ACHN (cell line): Measurements from ENCODE around the gene PRKG2.

Source experiments
- DNase-seq: peaks from one replicate; pipeline ENCODE4 v3.0.0-alpha.2; 2015
- in situ Hi-C: cut with HindIII; loops from 2 replicates; pipeline ENCODE4 v1.10.0; 2017; ENCODE audit warnings: low sequenced_read_pairs, low pct_ligation_motif_present, low pct_unique_long_range_greater_than_20kb

The PRKG2 gene

GRCh38 chr4:81220271-81220670 is 5.2 kb upstream of the PRKG2 start:
- DNase-seq = no peak
- in situ Hi-C loops = no loop called here

DNA sequence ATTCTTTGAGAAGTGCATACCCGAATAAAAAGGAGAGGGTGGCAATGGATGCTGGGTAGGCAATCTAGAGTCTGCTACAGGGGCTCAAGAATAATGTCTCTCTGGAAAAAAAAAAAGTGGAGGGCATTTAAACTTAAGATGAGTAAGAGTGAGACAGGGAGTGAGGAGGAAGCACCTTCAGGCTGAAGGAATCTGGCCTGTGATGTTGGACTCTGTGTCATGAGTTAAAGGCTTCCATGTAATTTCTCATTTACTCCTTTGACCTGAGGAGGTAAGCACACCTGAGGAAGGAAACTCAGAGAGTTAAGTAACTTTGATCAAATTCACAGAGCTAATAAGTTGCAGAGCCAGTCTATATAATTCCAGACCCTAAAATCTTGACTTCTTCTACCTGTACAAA is 3.2 kb upstream of the PRKG2 start:
- in situ Hi-C loops = no loop called here
- DNase-seq = no peak

DNA sequence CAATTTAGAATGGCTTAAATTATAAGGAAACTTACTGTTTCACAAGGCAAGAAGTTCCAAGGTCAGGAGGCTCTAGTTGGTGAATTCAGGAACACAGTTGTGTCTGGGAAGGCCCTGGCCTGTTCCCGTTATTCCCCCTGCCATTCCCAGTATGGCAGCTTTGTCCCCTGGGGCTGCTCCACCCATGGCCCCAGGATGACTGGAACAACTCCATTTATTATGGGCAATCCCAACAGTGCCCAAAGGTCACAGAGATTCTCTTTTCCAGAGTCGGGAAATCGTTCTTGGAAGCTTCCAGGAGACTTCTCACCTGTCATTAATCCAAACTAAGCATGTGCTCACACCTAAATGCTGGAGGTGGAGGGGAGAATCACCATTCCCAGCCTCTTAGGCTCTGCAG is 2.8 kb upstream of the PRKG2 start:
- DNase-seq = no peak
- in situ Hi-C loops = no loop called here

- in situ Hi-C loops = no loop called here
- DNase-seq = no peak
These were observed 909 bp upstream of the PRKG2 start for GRCh38 chr4:81215931-81216330.

GRCh38 chr4:81214144-81214880 is 710 bp downstream of the PRKG2 start:
- in situ Hi-C loops = no loop called here
- no peak for DNase-seq

- no peak for DNase-seq
- in situ Hi-C loops = no loop called here
These were observed 1.4 kb downstream of the PRKG2 start for GRCh38 chr4:81213671-81214070.

DNA sequence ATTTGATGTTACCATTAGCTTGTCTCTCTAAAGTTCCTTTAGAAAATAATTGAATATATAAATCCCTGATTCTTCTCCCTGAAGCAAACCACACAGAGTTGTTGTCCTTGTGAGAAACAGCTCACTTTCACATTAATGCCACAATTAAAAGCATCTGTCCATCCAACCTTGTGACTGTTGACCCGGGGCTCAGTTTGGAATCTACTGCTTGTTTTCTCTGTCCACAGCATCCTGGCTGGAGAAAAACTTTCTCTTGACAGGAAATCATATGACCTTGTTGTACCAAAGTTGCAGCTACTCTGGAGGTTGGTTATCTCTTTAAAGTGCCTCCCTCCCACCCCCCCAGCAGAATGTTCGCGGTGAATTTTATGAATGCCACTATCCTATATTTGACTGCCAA is 3.1 kb downstream of the PRKG2 start:
- in situ Hi-C loops = no loop called here
- DNase-seq = no peak

- DNase-seq = no peak
These were observed 7.2 kb downstream of the PRKG2 start for GRCh38 chr4:81207828-81208227.

GRCh38 chr4:81205302-81205701 is 9.7 kb downstream of the PRKG2 start:
- DNase-seq = no peak
- in situ Hi-C loops = no loop called here

More at GRCh38 chr4:81207828-81208227, 7.2 kb downstream of the PRKG2 start:
- in situ Hi-C loops = no loop called here

DNA sequence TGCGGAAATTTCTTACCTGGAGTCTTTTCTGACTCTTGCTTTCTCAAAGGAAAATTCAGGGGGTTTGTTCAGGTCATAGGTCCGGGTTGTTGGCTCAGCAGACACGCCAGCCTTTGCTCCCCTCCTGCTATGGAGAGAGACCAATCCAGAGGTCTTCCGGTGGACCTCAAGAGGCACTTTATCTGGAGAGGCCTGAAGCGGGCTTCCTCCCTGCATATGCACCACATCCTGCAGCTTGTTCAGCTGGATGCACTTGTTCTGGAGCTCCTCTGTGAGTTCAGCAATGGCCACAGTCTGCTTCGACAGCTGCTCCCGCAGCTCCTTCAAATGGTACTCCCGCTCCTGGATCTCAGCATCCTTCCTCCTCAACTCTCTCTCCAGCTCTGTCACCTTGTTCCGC is 10.5 kb downstream of the PRKG2 start:
- no peak for DNase-seq
- in situ Hi-C loops = no loop called here

- in situ Hi-C loops = no loop called here
- DNase-seq = no peak
These were observed 15.2 kb downstream of the PRKG2 start for GRCh38 chr4:81199831-81200230.

DNA sequence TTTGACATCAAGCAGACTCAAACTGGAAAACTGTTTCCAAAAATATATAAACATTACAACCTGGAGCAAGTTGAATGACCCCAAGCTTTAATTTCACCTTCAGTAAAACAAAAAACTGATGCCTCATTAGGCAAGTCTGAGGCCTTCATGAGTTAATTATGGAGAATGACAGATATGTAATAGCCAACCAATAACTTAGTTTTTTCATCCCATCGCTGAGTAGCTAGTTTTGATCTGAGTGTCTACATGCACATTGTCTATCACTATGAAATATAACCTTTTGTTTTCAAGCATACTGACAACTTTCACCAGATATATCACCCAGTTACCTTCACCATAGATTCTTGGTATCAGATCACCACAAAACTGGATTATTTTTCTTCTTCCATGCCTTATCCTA is 16.4 kb downstream of the PRKG2 start:
- DNase-seq = no peak
- in situ Hi-C loops = no loop called here

DNA sequence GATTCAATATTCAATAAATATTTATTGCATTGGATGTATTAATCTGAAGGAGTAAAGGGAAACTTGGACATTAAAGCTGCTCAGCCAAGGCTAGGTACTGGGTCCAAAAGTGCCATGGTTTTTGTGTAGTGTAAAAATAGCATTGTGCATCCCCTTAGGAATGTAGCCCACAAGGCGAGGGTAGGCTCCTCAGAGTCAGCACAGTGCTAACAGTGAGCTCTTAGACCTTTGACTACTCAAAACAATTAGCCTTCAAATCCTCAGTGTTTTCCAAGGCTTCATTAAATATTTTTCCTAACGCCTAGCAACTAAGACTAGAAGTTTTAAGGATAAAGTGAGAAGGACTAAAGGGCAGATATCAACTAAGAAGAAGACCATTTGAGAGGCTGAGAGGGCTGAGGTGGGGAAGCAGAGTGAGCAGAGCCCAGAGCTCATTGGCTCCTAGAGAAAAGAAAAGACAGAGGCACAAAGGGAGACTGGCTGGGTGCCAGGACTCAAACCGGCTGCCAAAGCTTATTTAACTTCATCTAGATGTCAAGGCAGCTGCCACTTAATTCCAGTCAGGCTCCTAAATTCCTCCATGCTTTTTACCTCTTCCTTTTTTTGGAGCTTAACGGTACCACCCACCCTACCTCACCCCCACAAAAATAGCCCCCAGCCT is 17.0 kb downstream of the PRKG2 start:
- in situ Hi-C loops = no loop called here

DNA sequence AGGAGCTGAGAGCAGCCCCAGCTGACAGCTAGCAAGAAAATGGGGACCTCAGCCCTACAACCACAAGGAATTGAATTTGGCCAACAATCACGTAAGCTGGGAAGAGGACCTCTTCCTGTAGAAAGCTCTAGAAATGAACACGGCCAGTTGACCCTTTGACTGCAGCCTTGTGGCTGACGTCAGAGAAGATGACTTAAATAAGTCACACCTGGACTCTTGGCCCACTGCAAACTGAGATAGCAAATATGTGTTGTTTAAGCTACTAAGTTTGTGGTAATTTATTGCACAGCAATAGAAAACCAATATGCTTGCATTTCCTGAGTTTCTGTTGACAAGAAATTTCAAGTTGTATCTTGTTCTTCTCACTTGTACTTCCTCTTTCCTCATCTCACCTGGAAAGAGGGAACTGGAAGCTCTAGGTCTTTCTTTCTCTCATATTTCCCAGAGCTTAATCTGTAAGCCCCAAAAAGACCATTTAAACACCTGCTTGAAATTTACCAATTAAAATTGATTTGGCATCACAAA is 18.8 kb downstream of the PRKG2 start:
- DNase-seq = no peak
- in situ Hi-C loops = no loop called here

More for the DNA sequence above, 17.0 kb downstream of the PRKG2 start:
- no peak for DNase-seq

GRCh38 chr4:81195475-81195874 is 19.5 kb downstream of the PRKG2 start:
- DNase-seq = no peak
- in situ Hi-C loops = no loop called here

GRCh38 chr4:81194286-81194685 is 20.7 kb downstream of the PRKG2 start:
- DNase-seq = no peak
- in situ Hi-C loops = no loop called here

- in situ Hi-C loops = no loop called here
- no peak for DNase-seq
These were observed 34.1 kb downstream of the PRKG2 start for GRCh38 chr4:81180916-81181315.

DNA sequence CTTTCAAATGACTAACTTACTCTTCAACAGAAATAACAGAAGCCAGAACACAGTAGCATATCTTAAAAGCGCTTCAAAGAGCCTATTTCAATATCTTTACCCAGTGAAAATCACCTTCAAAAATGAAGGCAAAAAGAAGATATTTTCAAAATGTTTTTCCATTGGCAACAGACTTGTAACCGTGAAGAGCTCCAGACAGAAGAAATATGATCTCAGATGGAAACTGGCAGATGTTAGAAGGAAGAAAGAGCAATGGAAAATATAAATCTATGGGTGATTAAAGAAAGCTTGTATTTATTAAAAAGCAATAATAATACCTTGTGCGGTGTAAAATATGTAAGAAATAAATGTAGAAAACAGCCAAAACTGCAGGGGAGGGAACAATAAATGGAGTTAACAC is 35.7 kb downstream of the PRKG2 start:
- no peak for DNase-seq
- in situ Hi-C loops = no loop called here

DNA sequence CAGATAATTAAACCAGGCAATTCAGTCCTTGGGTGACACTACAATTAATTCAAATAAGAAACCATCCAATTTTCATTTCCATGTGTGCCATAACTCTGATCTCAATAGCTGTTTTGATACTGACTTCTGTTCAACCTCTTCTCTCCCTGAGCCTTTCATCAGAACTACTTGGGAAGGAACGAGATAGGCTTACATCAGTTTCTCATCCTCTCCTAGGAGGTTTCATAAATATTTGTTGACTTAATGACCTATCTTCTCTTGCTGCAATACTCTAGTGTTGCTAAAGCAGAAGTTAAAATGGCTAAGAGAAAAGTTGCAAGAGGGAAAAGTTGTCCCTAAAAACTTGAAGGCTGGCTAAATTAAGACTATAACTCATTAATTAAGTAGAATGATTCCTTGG is 41.8 kb downstream of the PRKG2 start:
- DNase-seq = no peak
- in situ Hi-C loops = no loop called here
